DMS153 treated with DMSO at 0.1 percent for 48 hours (cell line): ENCODE data around the gene NALCN.

Experiments used
- DNase-seq: peaks from one replicate; lab custom pipeline; 2025; ENCODE audit not compliant: unreplicated experiment; lab: John Stamatoyannopoulos, UW

NALCN gene

GRCh38 chr13:101415358-101416174 lies 742 bp downstream of the NALCN start:
- DNase-seq = no peak

- no peak for DNase-seq
These were observed 4.2 kb downstream of the NALCN start for GRCh38 chr13:101412076-101412475.

- no peak for DNase-seq
These were observed 7.2 kb downstream of the NALCN start for GRCh38 chr13:101408992-101409656.

GRCh38 chr13:101408154-101408553 lies 8.2 kb downstream of the NALCN start:
- DNase-seq = no peak

- DNase-seq = no peak
These were observed 9.5 kb downstream of the NALCN start for GRCh38 chr13:101406791-101407190.

- DNase-seq = no peak
These were observed 15.1 kb downstream of the NALCN start for GRCh38 chr13:101401196-101401595.

- DNase-seq = no peak
These were observed 16.9 kb downstream of the NALCN start for GRCh38 chr13:101399365-101399764.

- no peak for DNase-seq
These were observed 17.4 kb downstream of the NALCN start for GRCh38 chr13:101398920-101399319.

- no peak for DNase-seq
These were observed 18.1 kb downstream of the NALCN start for GRCh38 chr13:101398191-101398590.

- no peak for DNase-seq
These were observed 18.6 kb downstream of the NALCN start for GRCh38 chr13:101397742-101398141.

- DNase-seq = no peak
These were observed 21.7 kb downstream of the NALCN start for GRCh38 chr13:101394605-101395004.

- no peak for DNase-seq
These were observed 23.2 kb downstream of the NALCN start for GRCh38 chr13:101393140-101393539.

GRCh38 chr13:101390461-101390860 lies 25.8 kb downstream of the NALCN start:
- no peak for DNase-seq

- DNase-seq = no peak
These were observed 31.4 kb downstream of the NALCN start for GRCh38 chr13:101384929-101385328.

- DNase-seq = no peak
These were observed 32.7 kb downstream of the NALCN start for GRCh38 chr13:101383595-101383994.

- no peak for DNase-seq
These were observed 33.6 kb downstream of the NALCN start for GRCh38 chr13:101382701-101383100.

- no peak for DNase-seq
These were observed 34.2 kb downstream of the NALCN start for GRCh38 chr13:101382086-101382485.

- DNase-seq = no peak
These were observed 55.8 kb downstream of the NALCN start for GRCh38 chr13:101360525-101360924.

GRCh38 chr13:101354895-101355294 lies 61.4 kb downstream of the NALCN start:
- no peak for DNase-seq

GRCh38 chr13:101346942-101347728 lies 69.2 kb downstream of the NALCN start:
- no peak for DNase-seq

GRCh38 chr13:101346161-101346560 lies 70.1 kb downstream of the NALCN start:
- DNase-seq = no peak
